ENCODE data around the gene TMEM19.
"Not testable (repeated sequence)": the region's sequence is repeated elsewhere in the genome, so short reads cannot be mapped to it uniquely, and the experiment has no call there.

- TF ChIP-seq, protein P1, sequence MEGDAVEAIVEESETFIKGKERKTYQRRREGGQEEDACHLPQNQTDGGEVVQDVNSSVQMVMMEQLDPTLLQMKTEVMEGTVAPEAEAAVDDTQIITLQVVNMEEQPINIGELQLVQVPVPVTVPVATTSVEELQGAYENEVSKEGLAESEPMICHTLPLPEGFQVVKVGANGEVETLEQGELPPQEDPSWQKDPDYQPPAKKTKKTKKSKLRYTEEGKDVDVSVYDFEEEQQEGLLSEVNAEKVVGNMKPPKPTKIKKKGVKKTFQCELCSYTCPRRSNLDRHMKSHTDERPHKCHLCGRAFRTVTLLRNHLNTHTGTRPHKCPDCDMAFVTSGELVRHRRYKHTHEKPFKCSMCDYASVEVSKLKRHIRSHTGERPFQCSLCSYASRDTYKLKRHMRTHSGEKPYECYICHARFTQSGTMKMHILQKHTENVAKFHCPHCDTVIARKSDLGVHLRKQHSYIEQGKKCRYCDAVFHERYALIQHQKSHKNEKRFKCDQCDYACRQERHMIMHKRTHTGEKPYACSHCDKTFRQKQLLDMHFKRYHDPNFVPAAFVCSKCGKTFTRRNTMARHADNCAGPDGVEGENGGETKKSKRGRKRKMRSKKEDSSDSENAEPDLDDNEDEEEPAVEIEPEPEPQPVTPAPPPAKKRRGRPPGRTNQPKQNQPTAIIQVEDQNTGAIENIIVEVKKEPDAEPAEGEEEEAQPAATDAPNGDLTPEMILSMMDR (IDR thresholded peaks at IDR 0.05; ENCODE audit: insufficient read depth, low read depth, low read length): not testable (repeated sequence)
- TF ChIP-seq EZH2 (IDR thresholded peaks at IDR 0.05; ENCODE audit: insufficient read depth, low read length): not testable (repeated sequence)
These were observed 1.3 kb downstream of the TMEM19 start for GRCh38 chr12:71687172-71687571.
